HG03060 (cell line): ENCODE data around the gene PYDC2.
"Not testable (repeated sequence)": the region's sequence is repeated elsewhere in the genome, so short reads cannot be mapped to it uniquely, and the experiment has no call there.

Experiments
- ATAC-seq: cut with Tn5 transposase; IDR thresholded peaks from one replicate; pipeline ENCODE4 v1.9.1; 2021; ENCODE audit warnings: low read depth, moderate number of reproducible peaks; ENCODE audit not compliant: unreplicated experiment

The PYDC2 gene

DNA sequence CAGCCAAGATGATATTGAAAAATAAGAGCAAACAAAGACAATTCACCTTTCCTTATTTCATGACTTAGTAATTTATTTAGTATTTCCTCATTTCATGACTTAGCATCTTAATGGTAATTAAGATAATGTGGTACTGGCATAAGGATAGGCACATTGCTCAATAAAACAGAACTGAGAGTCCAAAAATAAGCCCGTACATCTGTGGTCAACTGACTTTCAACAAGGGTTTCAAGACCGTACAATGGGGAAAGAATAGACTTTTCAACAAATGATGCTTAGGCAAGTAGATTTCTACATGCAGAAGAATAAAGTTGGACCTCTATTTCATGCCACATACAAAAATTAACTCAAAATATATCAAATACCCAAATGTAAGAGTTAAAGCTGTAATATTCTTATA is 603 bp upstream of the PYDC2 start:
- ATAC-seq, result no peak

DNA sequence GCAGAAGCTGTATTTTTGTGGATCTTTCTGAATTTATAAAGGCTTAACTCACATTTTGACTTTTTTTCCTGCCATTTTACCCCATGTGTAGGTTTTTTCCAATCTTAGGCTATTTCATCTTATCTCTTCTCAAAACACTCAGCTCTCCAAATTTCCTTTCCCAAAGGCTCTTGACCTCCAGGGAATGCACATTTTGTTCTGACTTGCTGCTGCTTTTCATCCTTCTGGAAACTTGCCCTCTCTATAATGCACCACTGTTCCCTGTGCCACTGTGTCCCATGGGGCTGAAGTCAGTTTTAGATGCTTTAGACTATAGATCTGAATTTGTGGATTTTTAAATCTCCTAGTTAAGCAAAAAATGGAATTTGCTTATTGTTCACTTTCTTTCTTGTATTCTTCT is 9.1 kb downstream of the PYDC2 start:
- no peak for ATAC-seq

DNA sequence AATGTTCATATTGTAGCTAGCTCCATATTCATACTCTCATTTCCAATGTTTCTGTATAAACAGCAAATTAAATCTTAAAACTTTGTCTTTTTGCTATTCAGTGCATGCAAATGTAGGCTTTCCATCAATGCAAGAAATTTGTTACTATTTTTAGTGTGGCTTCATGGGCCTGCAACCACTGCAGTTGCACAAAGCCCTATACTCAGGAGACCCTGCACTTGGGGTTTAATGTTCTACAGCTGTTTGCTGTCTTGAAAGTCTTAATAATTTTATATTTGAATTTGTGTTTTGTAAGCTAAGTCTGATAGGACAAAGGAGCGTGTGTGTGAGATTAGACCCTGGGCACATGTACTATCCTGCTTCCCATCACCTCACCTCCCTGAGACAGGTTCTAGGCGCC is 9.6 kb downstream of the PYDC2 start:
- ATAC-seq, result no peak

DNA sequence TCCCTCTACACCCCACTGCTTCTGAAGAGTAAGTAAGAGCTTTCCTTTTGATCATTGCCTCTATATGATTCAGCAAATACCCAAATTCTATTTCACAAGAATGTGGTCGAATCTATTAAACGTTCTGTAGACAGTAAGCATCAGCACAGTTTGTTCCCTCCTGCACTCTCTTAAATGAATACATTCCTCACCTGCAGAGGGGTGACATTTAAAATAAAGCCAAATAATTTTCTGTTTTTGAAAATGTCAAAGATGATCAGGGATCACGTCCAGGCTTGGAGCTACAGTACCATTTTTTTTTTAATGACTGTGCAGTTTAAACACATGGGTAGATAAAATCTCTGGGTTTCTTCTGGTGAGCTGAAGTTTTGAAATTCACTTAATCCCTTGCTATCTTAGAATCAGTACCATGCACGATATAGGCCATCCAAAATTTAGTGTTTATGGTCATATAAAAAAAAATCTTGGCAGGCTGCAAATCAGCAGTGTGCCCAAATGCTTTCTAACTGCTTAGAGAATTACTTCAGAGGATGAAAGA is 12.8 kb downstream of the PYDC2 start:
- no peak for ATAC-seq

DNA sequence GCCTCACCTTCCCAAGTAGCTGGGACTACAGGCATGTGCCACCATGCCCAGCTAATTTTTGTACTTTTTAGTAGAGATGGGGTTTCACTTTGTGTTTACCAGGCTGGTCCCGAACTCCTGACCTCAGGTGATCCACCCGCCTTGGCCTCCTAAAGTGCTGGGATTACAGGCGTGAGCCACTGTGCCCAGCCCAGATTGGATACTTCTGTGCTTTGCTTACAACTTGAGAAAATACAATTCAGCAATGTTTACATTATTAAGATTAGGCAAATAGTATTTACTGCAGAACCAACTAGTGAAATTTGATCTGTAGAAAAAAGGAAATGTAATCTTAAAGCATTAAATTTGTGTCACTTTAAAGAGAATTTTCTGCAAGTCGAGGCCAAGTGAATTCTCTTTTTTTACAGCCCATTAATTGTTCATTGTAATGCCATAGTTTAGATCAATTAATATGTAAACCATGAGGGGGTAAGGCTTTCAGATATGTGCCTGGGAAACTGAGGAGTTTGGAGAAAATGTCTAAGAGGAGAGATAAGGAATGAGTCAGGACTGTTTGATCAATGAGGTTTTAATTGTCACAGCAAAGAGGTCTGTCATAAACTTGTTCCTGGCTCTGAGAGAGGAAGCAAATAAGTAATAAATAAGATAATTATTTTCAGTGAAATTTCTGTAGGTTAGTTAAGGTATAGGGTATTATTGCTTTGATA is 15.3 kb downstream of the PYDC2 start:
- no peak for ATAC-seq

DNA sequence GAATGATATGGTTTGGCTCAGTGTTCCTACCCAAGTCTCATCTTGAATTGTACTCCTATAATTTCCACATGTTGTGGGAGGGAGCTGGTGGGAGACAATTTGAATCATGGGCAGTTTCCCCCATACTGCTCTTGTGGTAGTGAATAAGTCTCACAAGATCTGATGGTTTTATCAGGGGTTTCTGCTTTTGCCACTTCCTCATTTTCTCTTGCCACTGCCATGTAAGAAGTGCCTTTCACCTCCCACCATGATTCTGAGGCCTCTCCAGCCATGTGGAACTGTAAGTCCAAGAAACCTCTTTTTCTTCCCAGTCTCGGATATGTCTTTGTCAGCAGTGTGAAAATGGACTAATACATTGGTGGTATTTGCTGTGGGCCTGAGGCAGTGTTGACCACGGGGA is 23.0 kb downstream of the PYDC2 start:
- ATAC-seq, result not testable (repeated sequence)

DNA sequence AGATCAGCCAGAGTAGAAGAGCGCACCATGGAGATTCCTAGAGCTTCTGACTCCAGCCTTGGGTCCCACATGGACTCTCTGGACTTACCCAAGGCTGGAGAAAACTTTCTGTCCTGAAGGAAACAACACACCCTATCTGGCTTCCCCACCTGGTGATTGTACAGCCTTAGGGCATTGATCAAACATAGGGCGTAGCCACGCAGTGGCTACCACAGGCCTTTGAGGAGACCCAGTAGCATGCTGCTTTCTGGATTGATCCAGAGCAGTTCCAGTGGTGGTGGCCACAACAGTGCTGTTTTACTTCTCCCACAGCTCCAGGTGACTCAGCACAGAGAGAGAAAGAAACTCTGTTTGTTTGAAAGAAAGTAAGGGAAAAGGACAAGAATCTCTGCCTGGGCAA is 23.5 kb downstream of the PYDC2 start:
- no peak for ATAC-seq

DNA sequence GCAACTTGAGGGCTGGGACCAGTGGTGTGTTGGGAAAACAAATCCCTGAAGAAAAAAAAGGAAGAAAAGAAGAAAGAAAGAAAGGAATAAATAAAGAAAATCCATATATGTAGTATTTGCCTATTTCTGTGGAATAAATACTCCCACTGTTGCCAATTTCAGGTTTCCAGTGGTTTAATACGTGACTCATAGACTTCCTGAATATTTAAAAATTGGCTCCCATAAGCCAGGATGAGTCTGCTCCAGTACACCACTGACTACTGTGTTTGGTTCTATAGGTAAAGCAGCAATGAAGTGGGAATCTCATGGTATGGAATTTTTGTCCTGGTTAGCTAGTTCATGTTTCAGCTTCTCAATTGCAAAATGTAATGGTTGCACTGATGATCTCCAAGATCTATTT is 31.6 kb downstream of the PYDC2 start:
- no peak for ATAC-seq

DNA sequence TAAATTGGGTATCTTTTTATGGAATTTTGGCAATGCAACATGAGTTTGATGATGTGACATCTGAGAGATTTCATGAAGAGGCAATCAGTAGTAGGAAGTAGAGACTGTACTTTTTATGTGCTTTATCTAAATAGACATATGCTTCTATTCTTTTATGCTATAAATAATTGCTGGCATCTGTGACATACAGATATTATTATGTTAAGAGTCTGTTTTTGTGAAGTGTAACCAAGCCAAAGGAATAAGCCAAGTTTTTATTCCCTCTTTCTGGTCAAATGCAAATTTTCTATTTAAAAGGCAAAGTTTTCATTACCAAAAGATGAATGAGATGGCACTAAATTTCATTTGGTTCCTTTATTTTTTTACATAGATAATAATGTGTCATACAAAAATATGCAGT is 32.4 kb downstream of the PYDC2 start:
- no peak for ATAC-seq

DNA sequence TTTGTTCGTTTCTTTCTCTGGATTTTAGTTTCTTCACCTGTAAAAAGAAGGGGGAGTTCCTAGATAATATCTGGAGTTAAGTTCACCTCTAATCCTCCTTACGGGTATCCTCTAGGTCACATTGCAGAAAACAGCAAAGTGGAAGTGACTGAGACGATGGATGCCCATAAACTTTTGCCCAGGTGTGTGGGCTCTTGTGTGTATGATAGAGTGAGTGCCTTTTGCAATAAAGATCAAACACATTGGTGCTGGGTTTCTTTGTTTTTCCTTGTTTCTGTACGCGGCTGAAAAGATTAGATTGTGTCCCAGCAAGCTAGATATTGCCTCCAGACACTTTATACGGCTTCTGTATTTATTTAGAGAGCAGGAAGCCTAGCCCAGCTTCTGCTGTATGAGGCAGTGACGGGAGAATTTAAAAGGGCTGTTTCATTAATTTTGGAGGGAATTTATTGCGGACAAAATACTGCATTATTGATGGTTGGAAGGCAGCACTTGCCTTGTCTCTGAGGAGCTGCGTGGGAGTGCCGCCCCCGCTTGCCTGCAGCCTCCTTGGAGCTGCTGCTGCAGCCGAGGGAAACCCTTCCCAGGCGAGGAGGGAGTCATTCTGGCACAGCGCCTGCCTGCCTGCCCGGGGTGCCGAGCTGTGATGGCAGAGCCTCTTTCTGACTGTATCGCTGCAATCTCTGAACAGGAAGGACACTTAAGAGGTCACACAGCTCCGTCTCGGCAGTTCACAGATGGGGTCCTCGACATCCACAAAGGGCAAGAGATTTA is 38.5 kb downstream of the PYDC2 start:
- ATAC-seq, result no peak

DNA sequence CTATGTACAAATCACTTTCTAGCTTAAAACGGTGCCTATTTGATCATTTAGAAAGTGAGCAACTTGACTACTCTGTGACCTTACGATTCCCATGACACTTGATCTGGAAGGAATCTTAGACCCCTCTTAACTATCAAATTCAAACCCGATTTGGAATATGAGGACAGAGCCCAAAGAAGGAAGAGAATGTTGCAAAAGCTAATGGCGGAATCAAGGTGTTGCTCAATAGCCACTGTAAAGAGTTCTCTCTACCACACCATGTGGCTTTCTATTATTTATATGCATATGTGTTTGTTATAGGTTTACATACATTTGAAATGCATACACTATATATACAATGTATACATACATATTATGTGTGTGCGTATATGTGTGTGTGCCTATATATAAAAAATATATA is 39.9 kb downstream of the PYDC2 start:
- ATAC-seq, result no peak

DNA sequence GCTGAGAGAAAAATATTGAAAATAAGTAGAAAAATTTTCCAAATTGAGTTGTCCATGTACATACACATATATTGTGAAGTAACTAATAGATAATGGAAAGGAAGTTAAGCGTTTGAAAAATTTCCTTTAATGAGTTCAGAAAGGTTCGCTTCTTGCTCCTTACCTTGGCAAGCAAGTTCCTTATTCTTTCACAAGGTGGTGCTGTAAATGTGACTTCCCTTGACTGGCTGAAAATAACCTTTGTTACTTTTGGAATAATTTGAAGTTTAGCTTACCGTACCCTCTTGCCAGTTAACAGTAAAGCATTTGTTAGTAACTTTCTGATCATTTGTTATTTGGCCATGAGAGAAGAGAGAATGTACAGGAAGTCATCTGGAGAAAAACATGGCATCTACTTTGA is 41.6 kb downstream of the PYDC2 start:
- ATAC-seq, result no peak

DNA sequence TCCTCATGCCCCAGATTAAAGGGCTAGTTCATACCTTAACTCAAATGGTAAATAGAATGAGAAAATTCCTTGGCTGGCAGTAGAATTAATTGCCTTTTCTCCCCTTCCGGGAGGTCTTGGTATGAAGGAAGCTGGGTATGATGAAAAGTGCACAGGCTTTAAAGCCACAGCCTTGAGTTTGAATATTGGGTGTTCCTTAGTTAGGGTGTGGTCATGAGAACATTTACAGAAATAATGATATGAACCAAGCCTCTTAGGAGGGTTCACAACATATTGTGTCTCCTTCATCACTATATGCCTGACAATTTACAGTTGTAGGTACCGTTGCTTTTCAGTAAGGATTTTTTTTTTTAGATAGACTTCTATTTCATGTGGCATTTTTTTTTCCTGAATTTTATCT is 48.1 kb downstream of the PYDC2 start:
- ATAC-seq, result no peak
